C4-2B (cell line): ENCODE results near the gene XAF1.
A peak's percentile ranks its signal among the peaks of the same experiment; 100 is the strongest.

Experiments used
- H3K27ac ChIP-seq: fragments of 450-650 bp; 2 replicates; pipeline ENCODE4 v1.5.1; 2017
- CTCF ChIP-seq: fragments of 450-650 bp; conservative IDR thresholded peaks from 2 replicates; pipeline ENCODE4 v1.5.1; 2017; ENCODE audit warnings: mild to moderate bottlenecking
- ZFX ChIP-seq: fragments of 450-650 bp; IDR thresholded peaks from 2 replicates; pipeline ENCODE4 v1.6.1; 2017

The XAF1 gene

GRCh38 chr17:6712854-6713129, 43.1 kb upstream of the XAF1 start:
- TF ChIP-seq ZFX: no peak
- TF ChIP-seq CTCF: no peak
- H3K27ac ChIP-seq: no peak overlapping the region

DNA sequence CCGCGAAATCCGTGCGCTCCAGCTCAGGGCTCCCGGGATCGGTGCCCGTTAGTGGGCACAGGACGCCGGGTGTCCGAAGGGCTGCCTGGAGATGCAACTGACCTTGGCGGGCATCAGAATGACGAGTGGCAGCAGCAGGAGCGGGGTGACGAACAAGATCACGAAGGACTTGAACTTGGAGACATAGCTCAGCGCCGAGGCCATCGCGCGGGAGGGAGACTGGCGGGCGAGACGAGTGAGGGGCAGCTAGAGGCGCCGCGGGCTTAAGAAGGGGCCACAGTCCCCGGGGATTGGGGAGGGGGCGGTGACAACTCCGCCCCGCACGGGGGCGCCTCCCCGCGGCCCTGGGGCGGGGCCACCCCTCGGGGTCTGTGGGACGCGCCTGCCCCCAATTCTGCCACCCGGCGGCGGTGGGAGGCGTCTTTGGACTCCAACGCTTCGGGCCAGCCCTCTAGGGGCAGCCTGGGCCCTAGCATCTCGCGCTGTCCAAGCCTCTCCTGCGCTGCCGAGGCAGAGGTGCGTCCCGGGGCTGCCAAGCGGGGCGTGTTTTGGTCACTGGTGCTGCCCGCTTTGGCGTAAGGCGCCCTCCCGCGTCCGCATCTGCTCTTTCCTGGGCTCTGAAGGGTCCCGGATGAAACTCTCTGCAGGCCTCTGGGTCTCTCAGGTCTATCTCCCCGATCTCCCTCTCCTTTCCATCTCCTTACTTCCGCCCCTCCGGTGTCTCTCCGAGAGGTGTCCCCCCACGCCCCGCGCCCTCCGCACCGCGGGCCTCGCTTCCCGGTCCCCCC, 42.5 kb upstream of the XAF1 start, which contains the start of gene SLC13A5:
Gene SLC13A5 (minus strand): TSS at position 240 of the 788 bp plus-strand sequence. CDS start 36 bp downstream, at position 204.
- no peak within 1 kb of the TSS for H3K27ac ChIP-seq
- TF ChIP-seq ZFX (no peak), CTCF (peak; percentile 46)

GRCh38 chr17:6713918-6714271, 42.0 kb upstream of the XAF1 start:
- no peak overlapping the region for H3K27ac ChIP-seq
- no peak for TF ChIP-seq ZFX
- TF ChIP-seq CTCF: no peak

DNA sequence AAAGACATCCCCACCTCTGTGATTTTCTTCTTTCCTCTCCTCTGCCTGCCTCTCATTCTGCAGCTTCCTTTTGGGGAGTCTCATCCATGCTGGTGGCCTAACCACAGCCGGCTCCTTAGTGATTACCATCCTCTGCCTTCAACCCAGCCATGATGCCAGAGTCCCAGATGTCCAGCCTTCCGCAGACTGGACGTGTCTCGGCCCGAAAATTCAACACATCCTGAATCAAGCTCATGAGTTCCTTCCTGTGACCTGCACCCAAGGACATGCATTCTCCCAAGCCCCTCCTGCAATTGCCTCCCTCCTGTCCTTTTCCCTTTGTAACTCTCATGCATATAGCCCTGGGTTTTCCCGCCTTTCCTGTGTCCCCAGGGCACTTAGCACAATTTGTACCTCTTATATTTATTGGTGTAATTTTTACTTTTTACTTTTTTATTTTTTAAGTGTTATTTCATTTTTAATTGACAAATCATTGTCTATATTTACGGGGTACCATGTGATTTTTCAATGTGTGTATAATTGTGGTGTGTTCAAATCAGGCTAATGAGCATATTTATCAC, 41.5 kb upstream of the XAF1 start:
- TF ChIP-seq ZFX (no peak), CTCF (no peak)
- no peak overlapping the region for H3K27ac ChIP-seq

DNA sequence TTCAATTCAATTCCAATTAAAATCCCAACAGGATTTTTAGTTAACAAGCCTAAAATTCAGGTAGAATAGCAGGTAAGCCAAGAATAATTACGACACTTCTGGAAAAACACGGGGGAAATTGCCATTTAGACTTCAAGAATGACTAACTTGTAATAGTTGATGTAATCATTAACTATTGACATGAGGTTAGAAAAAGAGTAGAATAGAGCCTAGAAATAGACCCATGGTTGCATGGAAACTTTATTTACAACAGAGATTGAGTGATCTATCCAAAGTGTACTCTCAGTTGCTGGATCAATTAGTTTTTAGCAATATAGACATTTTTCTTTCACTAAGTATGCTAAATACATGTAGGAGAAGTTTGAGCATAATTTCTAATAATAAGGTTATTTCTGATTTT, 39.1 kb upstream of the XAF1 start:
- no peak for TF ChIP-seq ZFX
- TF ChIP-seq CTCF: no peak
- no peak overlapping the region for H3K27ac ChIP-seq

DNA sequence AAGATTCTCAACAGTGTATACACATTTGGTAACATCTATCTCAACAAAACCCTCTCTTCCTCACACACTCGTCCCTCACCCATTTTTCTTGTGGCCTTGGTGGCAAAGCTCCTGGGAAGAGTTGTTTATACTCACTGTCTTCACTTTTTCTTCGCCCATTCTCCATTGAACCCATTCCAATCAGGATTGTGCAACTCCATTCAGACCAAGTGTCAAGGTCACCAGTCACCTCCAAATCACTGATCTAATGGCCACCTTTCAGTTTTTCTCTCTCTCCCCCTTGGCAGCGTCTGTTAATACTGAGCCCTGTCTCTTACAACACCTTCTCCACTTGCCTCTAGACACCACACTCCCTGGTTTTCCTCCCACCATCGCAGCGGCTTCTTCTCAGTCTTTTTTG, 34.1 kb upstream of the XAF1 start:
- H3K27ac ChIP-seq: no peak overlapping the region
- no peak for TF ChIP-seq ZFX
- TF ChIP-seq CTCF: no peak

DNA sequence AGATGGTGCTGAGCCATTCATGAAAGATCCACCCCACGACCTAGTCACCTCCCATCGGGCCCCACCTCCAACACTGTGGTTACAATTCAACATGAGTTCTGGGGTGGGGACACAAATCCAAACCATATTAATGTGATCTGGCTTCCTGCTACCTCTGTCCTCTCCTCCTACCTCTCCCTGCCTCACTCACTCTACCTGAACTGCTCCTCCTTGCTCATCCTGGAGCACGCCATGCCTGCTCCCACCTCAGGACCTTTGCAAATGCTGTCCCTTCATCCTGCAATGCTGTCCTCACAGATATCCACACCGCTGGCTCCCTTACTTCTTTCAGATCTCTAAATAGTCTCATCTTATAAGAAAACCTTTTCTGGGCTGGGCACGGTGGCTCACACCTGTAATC, 31.8 kb upstream of the XAF1 start:
- no peak overlapping the region for H3K27ac ChIP-seq
- no peak for TF ChIP-seq CTCF
- no peak for TF ChIP-seq ZFX
